H9 (cell line): ENCODE data around the gene CEP43. TPM values are rescaled to one million over a fixed set of nuclear protein-coding genes. Genes with fewer than 3 reads are reported as not detected.

Experiments
- DNase-seq: peaks from one replicate; pipeline ENCODE4 v3.0.0-alpha.2; 2017
- H2AFZ ChIP-seq: one replicate; pipeline ENCODE4 v1.6.1; 2013; ENCODE audit warnings: mild to moderate bottlenecking, low read length, control low read depth, moderate library complexity
- H2AK5ac ChIP-seq: 2 replicates; pipeline ENCODE4 v1.6.1; 2013; ENCODE audit warnings: low read length, control low read depth, mixed read lengths; ENCODE audit not compliant: insufficient read length
- H2BK120ac ChIP-seq: one replicate; pipeline ENCODE4 v1.6.1; 2013; ENCODE audit warnings: low read depth, mild to moderate bottlenecking, low read length, control low read depth, inconsistent platforms; ENCODE audit not compliant: poor library complexity, severe bottlenecking
- H2BK12ac ChIP-seq: 2 replicates; pipeline ENCODE4 v1.6.1; 2013; ENCODE audit warnings: low read length, control low read depth, mixed read lengths, low read depth; ENCODE audit not compliant: insufficient read length
- H2BK15ac ChIP-seq: 2 replicates; pipeline ENCODE4 v1.6.1; 2013; ENCODE audit warnings: low read depth, low read length, control low read depth
- H2BK20ac ChIP-seq: one replicate; pipeline ENCODE4 v1.6.1; 2013; ENCODE audit warnings: low read depth, mild to moderate bottlenecking, low read length, control low read depth, inconsistent platforms; ENCODE audit not compliant: poor library complexity, severe bottlenecking
- H2BK5ac ChIP-seq: 2 replicates; pipeline ENCODE4 v1.6.1; 2013; ENCODE audit warnings: low read length, control low read depth, mixed read lengths; ENCODE audit not compliant: insufficient read length
- H3K14ac ChIP-seq: 2 replicates; pipeline ENCODE4 v1.6.1; 2013; ENCODE audit warnings: low read length, control low read depth; ENCODE audit not compliant: insufficient read depth
- H3K18ac ChIP-seq: 2 replicates; pipeline ENCODE4 v1.6.1; 2013; ENCODE audit warnings: low read depth, mild to moderate bottlenecking, mixed read lengths, low read length, control low read depth; ENCODE audit not compliant: insufficient read length
- H3K23ac ChIP-seq: 2 replicates; pipeline ENCODE4 v1.6.1; 2013; ENCODE audit warnings: low read length, control low read depth, mixed read lengths, low read depth; ENCODE audit not compliant: insufficient read length
- H3K23me2 ChIP-seq: 2 replicates; pipeline ENCODE4 v1.6.1; 2013; ENCODE audit warnings: low read depth, mild to moderate bottlenecking, mixed read lengths, low read length, control low read depth; ENCODE audit not compliant: insufficient read length, poor library complexity, severe bottlenecking
- H3K27ac ChIP-seq: 2 replicates; pipeline ENCODE4 v1.5.1; 2013; ENCODE audit warnings: low read length, control low read depth, mixed read lengths, low read depth; ENCODE audit not compliant: insufficient read length
- H3K27me3 ChIP-seq: 2 replicates; pipeline ENCODE4 v1.6.1; 2013; ENCODE audit warnings: low read length, control low read depth, inconsistent platforms; ENCODE audit not compliant: insufficient read depth
- H3K4ac ChIP-seq: 2 replicates; pipeline ENCODE4 v1.6.1; 2013; ENCODE audit warnings: low read depth, mild to moderate bottlenecking, control low read depth, inconsistent platforms, low read length, moderate library complexity
- H3K4me1 ChIP-seq: 2 replicates; pipeline ENCODE4 v1.6.1; 2013; ENCODE audit warnings: low read length, control low read depth, inconsistent platforms; ENCODE audit not compliant: insufficient read depth
- H3K4me2 ChIP-seq: 2 replicates; pipeline ENCODE4 v1.6.1; 2013; ENCODE audit warnings: low read length, control low read depth, mixed read lengths; ENCODE audit not compliant: insufficient read length, insufficient read depth
- H3K56ac ChIP-seq: 2 replicates; pipeline ENCODE4 v1.6.1; 2013; ENCODE audit warnings: low read depth, mild to moderate bottlenecking, mixed read lengths, low read length, control low read depth; ENCODE audit not compliant: insufficient read length
- H3K79me1 ChIP-seq: 2 replicates; pipeline ENCODE4 v1.6.1; 2013; ENCODE audit warnings: low read depth, mild to moderate bottlenecking, moderate library complexity, low read length, control low read depth, inconsistent platforms; ENCODE audit not compliant: insufficient read depth, poor library complexity, severe bottlenecking
- H3K79me2 ChIP-seq: 2 replicates; pipeline ENCODE4 v1.6.1; 2013; ENCODE audit warnings: low read length, control low read depth, inconsistent platforms; ENCODE audit not compliant: insufficient read depth
- H3K9ac ChIP-seq: 2 replicates; pipeline ENCODE4 v1.6.1; 2013; ENCODE audit warnings: low read length, control low read depth, mixed read lengths; ENCODE audit not compliant: insufficient read length; ENCODE audit errors: extremely low read depth
- H3K9me3 ChIP-seq: one replicate; pipeline ENCODE4 v1.6.1; 2013; ENCODE audit warnings: low read depth, low read length, inconsistent platforms; ENCODE audit not compliant: control insufficient read depth
- H3T11ph ChIP-seq: one replicate; pipeline ENCODE4 v1.6.1; 2013; ENCODE audit warnings: mild to moderate bottlenecking, low read length, control low read depth, inconsistent platforms
- H4K20me1 ChIP-seq: one replicate; pipeline ENCODE4 v1.6.1; 2013; ENCODE audit not compliant: control insufficient read depth, insufficient read length, insufficient read depth
- H4K5ac ChIP-seq: 2 replicates; pipeline ENCODE4 v1.6.1; 2013; ENCODE audit warnings: low read depth, mild to moderate bottlenecking, mixed read lengths, low read length, control low read depth; ENCODE audit not compliant: insufficient read length
- H4K8ac ChIP-seq: replicated peaks from 2 replicates; pipeline ENCODE4 v1.6.1; 2013; ENCODE audit warnings: low read length, control low read depth, mixed read lengths, low read depth; ENCODE audit not compliant: insufficient read length
- H4K91ac ChIP-seq: 2 replicates; pipeline ENCODE4 v1.6.1; 2013; ENCODE audit warnings: low read depth, mild to moderate bottlenecking, moderate library complexity, mixed read lengths, low read length, control low read depth; ENCODE audit not compliant: insufficient read length
- H3K27ac Mint-ChIP-seq, 3 experiments: 2 replicates in 2 of 3; 3 replicates in 1 of 3; pipeline ENCODE4 v1.8.0; 2020 to 2021; ENCODE audit warnings: mixed read lengths in 3 of 3, mild to moderate bottlenecking in 1 of 3, moderate library complexity in 1 of 3
- H3K27me3 Mint-ChIP-seq: 2 replicates; pipeline ENCODE4 v1.8.0; 2021; ENCODE audit warnings: low read depth, mild to moderate bottlenecking, moderate library complexity, mixed read lengths
- H3K36me3 Mint-ChIP-seq, 3 experiments: 2 replicates in 2 of 3; 3 replicates in 1 of 3; pipeline ENCODE4 v1.8.0; 2020 to 2021; ENCODE audit warnings: low read depth in 3 of 3, mixed read lengths in 3 of 3; ENCODE audit not compliant: insufficient read depth in 1 of 3
- H3K4me1 Mint-ChIP-seq, 2 experiments: 2 replicates each; pipeline ENCODE4 v1.8.0; 2020; ENCODE audit warnings: mixed read lengths in 2 of 2
- H3K4me3 Mint-ChIP-seq, 2 experiments: 2 replicates in 1 of 2; 3 replicates in 1 of 2; pipeline ENCODE4 v1.8.0; 2020 to 2021; ENCODE audit warnings: mild to moderate bottlenecking in 2 of 2, mixed read lengths in 2 of 2, moderate library complexity in 1 of 2
- H3K9me3 Mint-ChIP-seq, 2 experiments: 2 replicates in 1 of 2; 3 replicates in 1 of 2; pipeline ENCODE4 v1.8.0; 2020; ENCODE audit warnings: mild to moderate bottlenecking in 2 of 2, mixed read lengths in 2 of 2, moderate library complexity in 1 of 2
- WGBS: extraction: QIAGEN DNeasy Blood & Tissue Kit; methylation state at CpG from one replicate; pipeline ENCODE4 v1.1.7; 2013; ENCODE audit warnings: missing lambda C conversion rate, low lambda C conversion rate, mixed read lengths; ENCODE audit not compliant: insufficient read length; ENCODE audit errors: extremely low coverage; 5-methylcytosine and 5-hydroxymethylcytosine counted together
- total RNA-seq: library from RNA; stranded (reverse); gene quantifications from 2 replicates; pipeline ENCODE4 v1.2.1, GENCODE V29; 2021
- TF ChIP-seq, protein P1 (sequence below): fragments of 200-600 bp; sonication (generic); conservative IDR thresholded peaks from 3 replicates; pipeline ENCODE4 v1.8.0; 2021; ENCODE audit warnings: antibody characterized with exemption, mild to moderate bottlenecking

The CEP43 gene
- total RNA-seq, 1 experiment from 2014 or later = 33.6 TPM

DNA sequence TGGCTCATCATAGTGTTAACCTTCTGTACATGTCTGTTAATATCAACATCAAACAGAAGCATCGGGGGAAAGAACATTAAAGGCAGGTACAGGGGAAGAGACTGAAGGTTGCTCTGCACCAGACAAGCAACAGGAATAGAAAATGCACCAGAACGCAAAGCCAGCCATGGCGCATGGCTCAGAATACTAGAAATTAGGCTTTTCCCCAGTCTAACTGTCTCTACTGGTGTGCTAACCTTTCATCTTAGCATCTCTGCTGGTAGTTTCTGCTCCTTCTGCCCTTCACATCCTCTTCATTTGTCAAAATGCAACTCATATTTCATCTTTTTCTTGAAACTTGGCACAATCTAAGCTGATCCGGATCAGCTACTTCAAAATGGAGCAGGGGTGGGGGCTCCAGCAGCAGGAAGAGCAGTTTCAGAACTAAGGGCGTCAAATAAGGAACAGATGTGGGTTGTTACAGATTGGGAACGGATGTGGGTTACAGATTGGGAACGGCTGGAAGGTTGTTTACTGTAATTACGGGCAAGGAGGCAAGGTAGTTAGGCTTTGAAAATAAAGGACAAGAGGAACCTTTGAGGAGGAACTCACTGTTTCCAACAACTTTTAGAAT is 29.7 kb upstream of the CEP43 start:
- Histone ChIP-seq H2BK120ac (no peak overlapping the region), H2BK12ac (no peak overlapping the region), H3K18ac (no peak overlapping the region), H3T11ph (no peak overlapping the region), H4K5ac (no peak overlapping the region), H3K79me2 (no peaks in the 10 kb centered on the region), H3K9ac (no peak overlapping the region), H2BK15ac (no peak overlapping the region), H3K79me1 (no peaks in the 10 kb centered on the region), H2BK20ac (no peak overlapping the region), H3K14ac (no peak overlapping the region), H3K4me2 (no peak overlapping the region), H3K4me1 (peaks cover 3% of the 10 kb centered on the region; the same call in 1 of the 2 replicates), H2AK5ac (no peak overlapping the region), H3K27ac (no peak overlapping the region), H3K23me2 (no peaks in the 10 kb centered on the region), H4K91ac (no peak overlapping the region), H3K56ac (no peak overlapping the region), H4K8ac (no peak overlapping the region), H3K27me3 (no peaks in the 10 kb centered on the region), H3K9me3 (no peaks in the 10 kb centered on the region), H3K4ac (no peak overlapping the region), H2BK5ac (no peak overlapping the region), H4K20me1 (no peaks in the 10 kb centered on the region), H2AFZ (no peak overlapping the region), H3K23ac (no peak overlapping the region)
- WGBS = no CpG with 5 or more reads among the region's 8 CpGs
- Mint-ChIP-seq H3K9me3 (peaks cover 35 to 45% of the 10 kb centered on the region in 2 experiments), H3K4me3 (no peak overlapping the region), H3K36me3 (peaks cover 24 to 66% (median 47%) of the 10 kb centered on the region in 3 experiments), H3K4me1 (peaks cover 12 to 23% of the 10 kb centered on the region in 2 experiments), H3K27me3 (peaks cover 27% of the 10 kb centered on the region), H3K27ac (no peak overlapping the region)
- TF ChIP-seq, protein P1, sequence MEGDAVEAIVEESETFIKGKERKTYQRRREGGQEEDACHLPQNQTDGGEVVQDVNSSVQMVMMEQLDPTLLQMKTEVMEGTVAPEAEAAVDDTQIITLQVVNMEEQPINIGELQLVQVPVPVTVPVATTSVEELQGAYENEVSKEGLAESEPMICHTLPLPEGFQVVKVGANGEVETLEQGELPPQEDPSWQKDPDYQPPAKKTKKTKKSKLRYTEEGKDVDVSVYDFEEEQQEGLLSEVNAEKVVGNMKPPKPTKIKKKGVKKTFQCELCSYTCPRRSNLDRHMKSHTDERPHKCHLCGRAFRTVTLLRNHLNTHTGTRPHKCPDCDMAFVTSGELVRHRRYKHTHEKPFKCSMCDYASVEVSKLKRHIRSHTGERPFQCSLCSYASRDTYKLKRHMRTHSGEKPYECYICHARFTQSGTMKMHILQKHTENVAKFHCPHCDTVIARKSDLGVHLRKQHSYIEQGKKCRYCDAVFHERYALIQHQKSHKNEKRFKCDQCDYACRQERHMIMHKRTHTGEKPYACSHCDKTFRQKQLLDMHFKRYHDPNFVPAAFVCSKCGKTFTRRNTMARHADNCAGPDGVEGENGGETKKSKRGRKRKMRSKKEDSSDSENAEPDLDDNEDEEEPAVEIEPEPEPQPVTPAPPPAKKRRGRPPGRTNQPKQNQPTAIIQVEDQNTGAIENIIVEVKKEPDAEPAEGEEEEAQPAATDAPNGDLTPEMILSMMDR = no peak
- no peak for DNase-seq
